ENCODE data around the gene ALK. TPM values are rescaled to one million over a fixed set of nuclear protein-coding genes. Genes with fewer than 3 reads are reported as not detected.

The ALK gene
- total RNA-seq, 2 donors from 2014 or later = 0.13 to 0.46 TPM

GRCh38 chr2:29263886-29264285 is 657.5 kb downstream of the ALK start:
- no peak overlapping the region for H3K9ac ChIP-seq (ENCODE audit: extremely low read depth, low read length, poor library complexity, severe bottlenecking)
- H3K36me3 Mint-ChIP-seq (ENCODE audit: low read depth) = no peaks in the 10 kb centered on the region
- no peaks in the 10 kb centered on the region for H3K4me1 ChIP-seq (ENCODE audit: control insufficient read depth, insufficient read depth, low read length)
- no peak for TF ChIP-seq CTCF (conservative IDR thresholded peaks at IDR 0.05)
- no peak overlapping the region for H3K27ac ChIP-seq (ENCODE audit: low read depth, low read length)
- no peaks in the 10 kb centered on the region for H3K36me3 ChIP-seq (ENCODE audit: control insufficient read depth, insufficient read depth, low read length)
- H3K27me3 Mint-ChIP-seq (ENCODE audit: insufficient read depth) = peaks cover 1% of the 10 kb centered on the region
- H3K4me3 ChIP-seq (ENCODE audit: low read length) = no peak overlapping the region
- DNase-seq = no peak
- H3K4me3 Mint-ChIP-seq = no peak overlapping the region
- H3K27me3 ChIP-seq (ENCODE audit: control insufficient read depth, insufficient read depth, low read length, poor library complexity, severe bottlenecking) = no peaks in the 10 kb centered on the region
- no peak overlapping the region for H3K27ac Mint-ChIP-seq
- H3K4me1 Mint-ChIP-seq = peaks cover 5% of the 10 kb centered on the region
- WGBS, 2 experiments (ENCODE audit: insufficient coverage in 1 of 2, insufficient read length in 1 of 2) = 90 to 91% methylated on average over 3 to 5 of the region's 5 CpGs
- H3K9me3 Mint-ChIP-seq = no peaks in the 10 kb centered on the region
- H3K9me3 ChIP-seq (ENCODE audit: control insufficient read depth, low read length) = no peaks in the 10 kb centered on the region

- Mint-ChIP-seq H3K27ac (no peak overlapping the region), H3K36me3 (ENCODE audit: low read depth) (no peaks in the 10 kb centered on the region), H3K4me3 (no peak overlapping the region), H3K9me3 (no peaks in the 10 kb centered on the region), H3K27me3 (ENCODE audit: insufficient read depth) (peaks cover 1% of the 10 kb centered on the region), H3K4me1 (peaks cover 5% of the 10 kb centered on the region)
- Histone ChIP-seq H3K9ac (ENCODE audit: extremely low read depth, low read length, poor library complexity, severe bottlenecking) (no peak overlapping the region), H3K4me1 (ENCODE audit: control insufficient read depth, insufficient read depth, low read length) (no peaks in the 10 kb centered on the region), H3K27me3 (ENCODE audit: control insufficient read depth, insufficient read depth, low read length, poor library complexity, severe bottlenecking) (no peaks in the 10 kb centered on the region), H3K9me3 (ENCODE audit: control insufficient read depth, low read length) (no peaks in the 10 kb centered on the region), H3K36me3 (ENCODE audit: control insufficient read depth, insufficient read depth, low read length) (no peaks in the 10 kb centered on the region), H3K4me3 (ENCODE audit: low read length) (no peak overlapping the region), H3K27ac (ENCODE audit: low read depth, low read length) (no peak overlapping the region)
- no peak for TF ChIP-seq CTCF (conservative IDR thresholded peaks at IDR 0.05)
- DNase-seq = no peak
- 92 to 98% methylated on average over 5 to 7 of the region's 7 CpGs for WGBS, 2 experiments (ENCODE audit: insufficient coverage in 1 of 2, insufficient read length in 1 of 2)
Measured at GRCh38 chr2:29262681-29263260, 658.6 kb downstream of the ALK start.

GRCh38 chr2:29261003-29261402 is 660.4 kb downstream of the ALK start:
- H3K27ac ChIP-seq (ENCODE audit: low read depth, low read length) = no peak overlapping the region
- DNase-seq = no peak
- Mint-ChIP-seq H3K4me3 (no peak overlapping the region), H3K36me3 (ENCODE audit: low read depth) (no peaks in the 10 kb centered on the region), H3K27me3 (ENCODE audit: insufficient read depth) (peaks cover 1% of the 10 kb centered on the region), H3K27ac (no peak overlapping the region), H3K4me1 (peaks cover 5% of the 10 kb centered on the region), H3K9me3 (no peaks in the 10 kb centered on the region)
- no peaks in the 10 kb centered on the region for H3K27me3 ChIP-seq (ENCODE audit: control insufficient read depth, insufficient read depth, low read length, poor library complexity, severe bottlenecking)
- H3K9me3 ChIP-seq (ENCODE audit: control insufficient read depth, low read length) = no peaks in the 10 kb centered on the region
- WGBS, 2 experiments (ENCODE audit: insufficient coverage in 1 of 2, insufficient read length in 1 of 2) = 85 to 90% methylated on average over 3 of the region's 3 CpGs
- no peak overlapping the region for H3K4me3 ChIP-seq (ENCODE audit: low read length)
- no peak for TF ChIP-seq CTCF (conservative IDR thresholded peaks at IDR 0.05)
- H3K36me3 ChIP-seq (ENCODE audit: control insufficient read depth, insufficient read depth, low read length) = no peaks in the 10 kb centered on the region
- H3K9ac ChIP-seq (ENCODE audit: extremely low read depth, low read length, poor library complexity, severe bottlenecking) = no peak overlapping the region
- no peaks in the 10 kb centered on the region for H3K4me1 ChIP-seq (ENCODE audit: control insufficient read depth, insufficient read depth, low read length)
